ENCODE measurements around the gene ABCD1.
"Not testable (repeated sequence)": the region's sequence is repeated elsewhere in the genome, so short reads cannot be mapped to it uniquely, and the experiment has no call there.

The ABCD1 gene

DNA sequence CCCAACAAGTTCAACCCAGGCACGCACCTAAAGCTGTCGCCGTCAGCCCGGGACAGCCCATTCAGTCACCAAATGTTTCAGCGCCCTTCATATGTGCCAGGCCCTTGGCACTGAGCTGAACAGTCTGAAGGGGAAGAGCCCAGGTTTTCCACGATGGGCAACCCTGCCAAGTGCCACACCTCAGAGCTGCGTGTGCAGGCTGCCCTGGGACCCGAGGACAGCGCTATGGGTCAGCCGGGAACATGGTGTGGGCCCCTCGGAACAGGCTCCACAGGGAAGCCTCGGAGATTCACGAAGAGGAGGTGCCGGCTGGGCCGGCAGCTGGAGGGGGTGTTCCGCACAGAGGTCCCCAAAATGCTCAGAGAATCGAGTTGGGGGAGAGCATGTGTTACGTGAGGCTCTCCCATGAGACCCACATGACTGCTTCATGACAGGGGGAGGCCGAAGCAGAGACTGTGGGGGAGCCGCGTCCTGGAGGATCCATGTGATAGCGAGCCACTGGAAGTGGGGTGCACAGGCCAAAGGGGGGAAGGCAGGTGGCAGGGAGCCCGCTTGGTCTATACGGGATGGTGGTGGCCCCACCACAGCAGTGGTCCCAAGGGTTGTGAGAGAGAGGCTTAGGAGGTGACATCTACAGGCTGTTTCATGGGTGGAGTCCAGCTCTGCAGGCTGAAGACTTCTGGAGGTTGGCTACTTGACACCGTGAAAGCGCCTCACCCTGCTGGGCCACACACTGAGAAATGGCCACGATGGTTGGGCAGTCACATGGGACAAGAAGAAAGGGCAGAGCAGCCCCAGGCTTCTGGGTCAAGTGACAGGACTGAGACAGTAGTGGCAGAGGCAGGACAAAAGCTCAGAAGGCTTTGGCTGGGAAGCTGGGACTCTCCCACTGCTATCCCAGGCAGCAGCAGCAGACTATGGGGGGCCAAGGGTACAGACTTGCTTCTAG is 14.7 kb upstream of the ABCD1 start:
- no peak for DNase-seq (ENCODE audit: low read depth)

DNA sequence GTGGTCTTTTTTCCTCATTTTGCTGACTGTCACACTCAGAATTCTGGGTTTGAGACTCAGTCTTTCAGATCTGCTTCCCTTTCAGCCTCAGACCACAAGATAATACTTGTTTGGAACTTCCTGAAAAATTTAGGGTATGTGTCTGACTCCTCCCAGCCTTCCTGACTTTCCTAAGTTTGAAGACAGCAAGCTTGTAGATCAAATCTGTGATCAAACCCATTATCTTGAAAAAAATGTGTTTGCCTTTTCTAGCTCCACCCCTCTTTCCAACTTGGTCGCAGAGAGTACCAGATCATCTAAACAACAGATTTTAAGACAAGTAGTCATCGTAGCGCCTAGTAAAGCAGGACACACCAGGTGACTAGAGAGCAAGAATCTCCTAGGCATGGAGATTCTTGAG is 10.4 kb upstream of the ABCD1 start:
- no peak for DNase-seq (ENCODE audit: low read depth)

DNA sequence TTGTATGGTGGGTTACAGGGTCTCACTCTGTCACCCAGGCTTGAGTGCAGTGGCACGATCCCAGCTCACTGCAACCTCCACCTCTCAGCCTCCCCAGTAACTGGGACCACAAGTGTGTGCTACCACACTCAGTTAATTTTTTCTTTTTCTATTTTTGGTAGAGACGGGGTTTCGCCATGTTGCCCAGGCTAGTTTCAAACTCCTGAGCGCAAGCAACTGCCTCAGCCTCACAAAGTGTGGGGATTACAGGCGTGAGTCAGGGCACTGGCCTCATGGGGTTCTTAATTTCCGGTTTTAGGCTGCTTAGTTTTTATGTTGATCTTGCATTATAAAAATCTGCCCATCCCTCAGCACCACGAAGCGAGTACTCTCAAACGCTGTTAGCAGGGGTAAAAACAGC is 7.2 kb upstream of the ABCD1 start:
- DNase-seq (ENCODE audit: low read depth) = no peak

DNA sequence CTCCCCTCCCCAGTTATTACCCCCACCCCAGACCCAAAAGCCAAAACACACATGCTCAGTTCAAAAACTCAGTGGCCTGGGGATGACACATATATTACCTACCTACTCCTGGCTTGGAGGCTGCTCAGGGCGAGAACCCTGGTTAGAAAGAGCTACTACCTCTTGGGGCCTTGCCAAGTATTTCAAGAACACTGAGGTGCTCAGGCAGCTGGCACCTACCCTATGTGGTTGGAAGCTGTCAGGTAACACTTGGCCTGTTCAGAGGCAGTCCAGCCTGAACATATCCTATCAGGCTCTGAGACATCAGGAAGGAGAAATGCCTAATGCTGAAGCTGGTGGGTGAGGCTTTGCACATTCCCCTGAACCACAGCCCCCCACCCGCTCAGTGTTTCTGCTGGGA is 5.4 kb upstream of the ABCD1 start:
- DNase-seq (ENCODE audit: low read depth) = no peak

DNA sequence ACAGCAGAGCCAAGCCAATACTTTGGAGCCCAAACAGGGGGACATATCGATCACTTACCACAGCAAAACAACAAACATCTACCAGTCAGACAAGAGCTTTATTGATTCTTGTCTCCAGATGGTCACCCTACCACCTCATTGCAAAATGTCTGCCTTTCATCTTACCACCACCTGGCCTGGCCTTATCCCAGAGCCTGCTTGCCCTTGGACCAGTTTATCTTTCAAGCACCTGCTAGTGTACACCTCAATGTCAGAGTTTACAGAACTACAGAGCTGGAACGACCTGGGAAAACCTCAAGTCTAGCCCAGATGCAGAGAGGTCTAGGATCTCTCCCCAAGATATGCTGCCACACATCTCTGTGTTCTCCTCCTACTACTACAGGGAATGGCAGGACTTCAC is 5.0 kb upstream of the ABCD1 start:
- no peak for DNase-seq (ENCODE audit: low read depth)

DNA sequence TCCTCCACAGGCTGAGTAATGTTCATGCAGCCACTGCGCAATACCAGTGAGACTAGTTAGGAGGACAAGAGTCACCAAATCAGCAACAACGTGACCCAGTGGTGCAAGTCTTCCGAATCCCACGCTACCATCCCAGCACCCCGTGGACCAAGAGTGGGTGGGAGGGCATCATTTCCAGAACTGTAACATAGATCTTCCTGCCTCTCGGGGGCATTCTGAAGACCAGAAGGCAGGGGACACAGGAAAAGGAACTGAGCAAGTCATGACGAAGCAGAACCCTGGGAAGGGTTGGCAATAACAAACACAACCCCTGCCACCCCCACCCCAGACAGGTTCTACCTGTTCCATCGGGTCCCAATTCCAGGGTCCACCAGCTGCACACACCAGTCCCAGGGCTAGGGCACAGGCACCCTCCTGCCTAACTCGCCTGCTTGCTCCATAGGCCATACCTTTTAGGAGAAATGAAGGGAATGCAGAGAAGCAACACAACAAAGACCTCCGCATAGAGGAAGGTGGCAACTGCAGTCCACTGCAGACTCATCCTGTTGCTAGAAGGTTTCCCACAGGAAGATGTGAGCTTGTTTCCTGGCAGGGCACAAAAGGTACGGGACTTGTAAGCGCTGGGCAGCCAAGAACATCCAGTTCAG is 1.8 kb upstream of the ABCD1 start:
- DNase-seq (ENCODE audit: low read depth) = no peak

DNA sequence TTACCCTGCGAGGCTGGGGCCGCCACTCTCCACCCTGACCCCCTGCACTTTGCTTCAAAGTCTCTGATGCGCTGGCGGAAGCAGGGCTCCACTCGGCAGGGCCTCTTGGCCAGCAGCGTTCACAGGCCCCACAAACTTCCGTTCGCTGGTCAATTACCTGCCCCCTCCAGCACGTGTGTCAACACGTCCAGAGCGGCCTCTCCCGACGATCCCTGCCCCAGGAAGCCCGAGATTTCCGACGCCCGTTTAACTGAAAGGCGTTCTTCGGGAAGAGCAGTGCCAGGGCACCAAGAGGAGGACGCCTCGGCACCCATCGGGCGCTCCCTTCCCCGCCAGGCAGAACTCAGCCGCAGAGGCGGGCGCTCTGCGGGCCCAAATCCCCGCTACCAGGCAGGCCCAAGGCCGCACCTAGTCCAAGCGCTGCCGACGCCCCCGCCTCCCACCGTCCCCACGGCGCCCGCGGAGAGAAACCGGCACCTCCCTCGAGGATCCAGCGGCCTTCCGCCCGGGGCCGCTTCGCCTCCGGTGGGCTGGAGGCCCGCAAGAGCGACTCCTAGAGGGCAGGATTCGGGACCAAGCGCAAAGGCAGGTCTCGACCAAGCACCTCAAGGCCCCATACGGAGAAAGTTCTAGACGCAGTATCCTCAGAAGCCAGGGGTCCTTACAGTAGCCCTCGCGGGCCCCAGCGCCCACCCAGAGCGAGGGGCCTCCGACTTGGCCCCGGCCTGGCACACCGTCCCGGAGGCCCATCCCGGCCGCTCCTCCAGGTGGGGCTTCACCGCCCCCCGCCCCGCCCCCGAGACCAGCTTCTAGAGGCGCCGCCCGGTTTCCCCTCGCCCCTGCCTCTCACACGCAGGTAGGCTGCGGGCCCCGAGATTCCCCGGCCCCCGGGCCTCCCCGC is 1.1 kb upstream of the ABCD1 start:
- DNase-seq (ENCODE audit: low read depth) = no peak

DNA sequence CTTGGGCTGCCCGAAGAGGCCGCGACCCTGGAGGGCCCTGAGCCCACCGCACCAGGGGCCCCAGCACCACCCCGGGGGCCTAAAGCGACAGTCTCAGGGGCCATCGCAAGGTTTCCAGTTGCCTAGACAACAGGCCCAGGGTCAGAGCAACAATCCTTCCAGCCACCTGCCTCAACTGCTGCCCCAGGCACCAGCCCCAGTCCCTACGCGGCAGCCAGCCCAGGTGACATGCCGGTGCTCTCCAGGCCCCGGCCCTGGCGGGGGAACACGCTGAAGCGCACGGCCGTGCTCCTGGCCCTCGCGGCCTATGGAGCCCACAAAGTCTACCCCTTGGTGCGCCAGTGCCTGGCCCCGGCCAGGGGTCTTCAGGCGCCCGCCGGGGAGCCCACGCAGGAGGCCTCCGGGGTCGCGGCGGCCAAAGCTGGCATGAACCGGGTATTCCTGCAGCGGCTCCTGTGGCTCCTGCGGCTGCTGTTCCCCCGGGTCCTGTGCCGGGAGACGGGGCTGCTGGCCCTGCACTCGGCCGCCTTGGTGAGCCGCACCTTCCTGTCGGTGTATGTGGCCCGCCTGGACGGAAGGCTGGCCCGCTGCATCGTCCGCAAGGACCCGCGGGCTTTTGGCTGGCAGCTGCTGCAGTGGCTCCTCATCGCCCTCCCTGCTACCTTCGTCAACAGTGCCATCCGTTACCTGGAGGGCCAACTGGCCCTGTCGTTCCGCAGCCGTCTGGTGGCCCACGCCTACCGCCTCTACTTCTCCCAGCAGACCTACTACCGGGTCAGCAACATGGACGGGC is 579 bp downstream of the ABCD1 start:
- no peak for DNase-seq (ENCODE audit: low read depth)

DNA sequence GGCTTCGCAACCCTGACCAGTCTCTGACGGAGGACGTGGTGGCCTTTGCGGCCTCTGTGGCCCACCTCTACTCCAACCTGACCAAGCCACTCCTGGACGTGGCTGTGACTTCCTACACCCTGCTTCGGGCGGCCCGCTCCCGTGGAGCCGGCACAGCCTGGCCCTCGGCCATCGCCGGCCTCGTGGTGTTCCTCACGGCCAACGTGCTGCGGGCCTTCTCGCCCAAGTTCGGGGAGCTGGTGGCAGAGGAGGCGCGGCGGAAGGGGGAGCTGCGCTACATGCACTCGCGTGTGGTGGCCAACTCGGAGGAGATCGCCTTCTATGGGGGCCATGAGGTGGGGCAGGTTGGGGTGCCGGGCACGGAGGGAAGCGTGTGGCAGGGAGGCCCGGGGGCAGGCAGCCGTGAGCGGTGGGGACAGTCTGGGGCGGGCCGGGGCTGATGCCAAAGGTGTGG is 1.2 kb downstream of the ABCD1 start:
- no peak for DNase-seq (ENCODE audit: low read depth)

DNA sequence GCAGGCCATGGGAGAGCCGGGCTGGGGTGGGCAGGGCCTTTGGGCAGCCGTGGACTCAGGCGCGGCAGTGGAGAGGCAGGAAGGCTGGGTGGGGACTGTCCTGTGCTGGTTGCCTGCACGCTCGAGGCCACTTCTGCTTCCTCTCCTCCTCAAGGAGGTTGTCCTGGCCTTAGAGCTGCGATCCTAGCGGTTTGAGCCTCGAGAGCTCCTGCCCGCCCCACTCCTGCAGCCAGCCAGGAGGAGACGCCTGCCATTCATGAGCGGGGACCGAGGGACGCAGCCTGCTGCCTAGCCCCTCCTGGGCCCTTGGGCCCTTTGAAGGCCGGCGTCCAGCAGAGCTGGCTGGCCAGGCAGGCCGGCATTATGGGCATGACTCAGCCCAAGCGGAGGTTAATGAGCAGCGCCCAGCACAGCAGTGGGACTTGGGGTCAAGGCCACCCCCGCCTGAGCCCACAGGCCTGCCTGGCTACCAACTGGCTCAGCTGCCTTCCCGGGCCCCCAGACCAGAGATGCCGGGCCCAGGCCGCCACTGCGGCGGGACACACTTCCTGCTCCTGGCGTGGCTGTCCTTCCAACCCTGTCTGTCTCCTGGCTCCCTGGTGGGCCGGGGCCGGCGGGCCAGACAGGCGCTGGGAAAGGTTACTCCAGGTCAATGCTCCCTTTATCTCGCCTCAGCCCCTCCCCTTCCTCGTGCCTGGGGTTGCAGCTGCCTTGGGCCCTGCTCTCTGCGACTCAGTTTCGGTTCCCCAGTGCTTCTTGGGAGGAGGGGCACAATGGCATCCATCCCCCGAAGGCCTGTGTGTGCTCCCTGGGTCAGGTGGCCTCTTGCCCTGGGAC is 1.8 kb downstream of the ABCD1 start:
- no peak for DNase-seq (ENCODE audit: low read depth)

DNA sequence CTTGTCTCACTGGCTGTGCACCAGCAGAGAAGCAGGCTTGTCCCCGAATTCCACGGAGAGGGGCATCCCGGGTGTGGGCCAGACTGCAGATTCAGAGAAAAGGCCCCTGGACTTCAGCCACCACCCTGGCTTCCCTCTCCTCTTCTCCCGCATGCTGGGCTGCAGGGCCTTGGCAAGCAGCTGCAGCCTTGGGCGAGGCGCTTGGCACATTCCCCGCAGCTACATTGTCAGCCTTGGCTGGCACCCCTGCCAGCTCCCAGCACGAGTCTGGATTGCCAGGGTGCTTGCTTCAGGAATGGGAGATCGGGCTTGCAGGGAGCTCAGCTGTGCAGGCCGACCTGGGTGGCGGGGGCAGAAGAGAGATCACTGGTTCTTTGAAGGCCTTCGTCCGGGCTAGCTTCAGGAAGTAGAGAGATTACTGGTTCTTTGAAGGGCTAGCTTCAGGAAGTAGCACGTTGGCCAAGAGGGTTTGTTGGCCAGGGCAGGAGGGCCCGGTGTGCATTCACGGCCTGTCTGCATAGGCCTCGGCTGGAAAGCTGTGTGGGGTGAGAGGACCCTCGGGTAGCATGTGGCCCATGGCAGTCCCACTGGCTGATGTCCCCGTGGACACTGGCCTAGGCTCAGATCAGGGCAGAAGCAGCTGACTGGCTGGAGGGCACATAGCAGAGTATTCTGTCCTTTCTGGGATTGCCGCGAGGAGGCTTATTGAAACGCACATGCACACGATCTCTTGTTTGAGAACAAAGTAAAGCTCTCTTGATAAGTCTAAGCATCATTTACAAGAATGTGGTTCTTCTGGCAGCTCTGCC is 2.7 kb downstream of the ABCD1 start:
- no peak for DNase-seq (ENCODE audit: low read depth)

DNA sequence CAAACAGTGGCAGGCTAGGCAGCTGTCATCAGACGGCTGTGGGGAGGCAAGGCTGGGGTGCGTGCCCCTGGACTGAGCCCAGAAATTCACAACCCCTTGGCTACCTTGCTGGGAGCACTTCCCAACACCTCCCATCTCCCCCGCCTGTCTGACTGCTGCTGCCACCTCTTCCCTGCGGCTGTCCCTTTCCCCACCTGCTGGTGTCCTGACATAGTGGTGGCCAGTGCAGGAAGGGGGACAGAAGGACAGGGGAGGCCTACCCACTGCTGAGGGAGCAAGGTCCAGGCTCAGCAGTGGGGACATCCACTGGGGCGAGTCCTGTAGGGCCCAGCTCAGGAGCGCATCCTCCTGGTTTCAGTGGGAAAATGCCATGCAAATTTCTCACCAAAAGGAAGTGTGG is 3.4 kb downstream of the ABCD1 start:
- DNase-seq (ENCODE audit: low read depth) = no peak

DNA sequence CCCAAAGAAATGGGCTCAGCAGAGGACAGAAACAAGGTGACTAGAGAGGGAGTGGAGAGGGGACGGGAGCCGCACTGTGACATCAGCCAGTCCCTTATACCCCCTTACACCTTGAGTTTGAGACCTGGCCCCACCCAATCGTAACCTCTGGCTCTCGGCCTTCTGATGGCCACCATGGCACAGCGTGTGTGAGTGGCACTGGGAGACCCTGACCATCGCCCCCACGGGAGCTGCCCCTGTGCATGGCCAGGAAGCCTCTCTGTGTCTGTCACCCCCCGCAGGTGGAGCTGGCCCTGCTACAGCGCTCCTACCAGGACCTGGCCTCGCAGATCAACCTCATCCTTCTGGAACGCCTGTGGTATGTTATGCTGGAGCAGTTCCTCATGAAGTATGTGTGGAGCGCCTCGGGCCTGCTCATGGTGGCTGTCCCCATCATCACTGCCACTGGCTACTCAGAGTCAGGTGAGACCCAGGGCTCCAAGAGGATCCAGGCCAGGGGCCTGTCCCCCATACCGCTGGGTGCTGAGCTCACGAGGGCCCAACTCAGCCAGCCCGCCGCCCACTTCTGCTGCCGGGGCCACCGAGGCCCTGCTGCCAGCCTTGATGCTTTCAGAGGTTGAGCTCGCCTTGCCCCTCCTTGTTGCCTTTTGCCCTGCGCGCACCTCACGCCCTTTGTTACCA is 4.4 kb downstream of the ABCD1 start:
- no peak for DNase-seq (ENCODE audit: low read depth)

DNA sequence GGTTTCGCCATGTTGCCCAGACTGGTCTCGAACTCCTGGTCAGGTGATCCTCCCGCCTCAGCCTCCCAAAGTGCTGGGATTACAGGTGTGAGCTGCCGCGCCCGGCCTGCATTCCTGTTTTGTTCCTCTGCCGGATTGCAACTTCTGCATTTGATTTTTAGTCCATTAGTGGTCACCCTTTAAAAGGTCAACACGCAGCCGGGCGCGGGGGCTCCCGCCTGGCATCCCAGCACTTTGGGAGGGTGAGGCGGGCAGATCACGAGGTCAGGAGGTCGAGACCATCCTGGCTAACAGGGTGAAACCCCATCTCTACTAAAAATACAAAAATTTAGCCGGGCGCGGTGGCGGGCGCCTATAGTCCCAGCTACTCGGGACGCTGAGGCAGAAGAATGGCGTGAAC is 5.5 kb downstream of the ABCD1 start:
- DNase-seq (ENCODE audit: low read depth) = not testable (repeated sequence)

DNA sequence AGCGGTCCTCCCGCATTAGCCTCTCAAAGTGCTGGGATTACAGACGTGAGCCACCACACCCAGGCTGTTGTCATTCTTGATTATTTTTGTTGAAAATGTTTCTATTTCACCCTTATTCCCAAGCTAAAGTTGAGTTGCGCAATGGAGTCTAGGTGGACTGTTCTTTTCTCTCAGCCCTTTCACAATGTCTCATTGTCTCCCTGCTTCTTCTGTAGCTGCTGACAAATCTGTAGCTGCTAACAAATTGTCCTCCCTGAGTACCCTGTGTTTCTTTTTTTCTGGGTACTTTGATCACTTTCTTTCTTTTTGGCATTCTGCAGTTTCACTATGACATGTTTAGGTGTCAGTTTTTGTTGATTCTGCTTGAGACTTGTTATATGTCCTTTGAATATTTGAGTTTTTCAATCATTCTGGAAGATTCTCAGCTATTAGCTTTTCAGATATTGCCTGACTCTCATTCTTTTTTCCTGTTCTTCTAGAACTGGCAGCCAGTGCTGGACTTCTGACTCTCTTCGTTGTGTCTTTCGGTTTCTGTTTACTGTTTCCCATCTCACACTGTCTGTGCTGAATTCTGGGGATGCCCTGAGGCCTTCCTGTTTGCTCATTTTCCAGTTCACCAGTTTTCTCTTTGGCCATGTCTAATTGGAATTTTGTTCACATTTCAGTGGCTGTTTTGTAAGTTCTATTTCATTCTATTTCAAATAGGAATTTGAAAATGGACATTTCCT is 6.6 kb downstream of the ABCD1 start:
- no peak for DNase-seq (ENCODE audit: low read depth)

DNA sequence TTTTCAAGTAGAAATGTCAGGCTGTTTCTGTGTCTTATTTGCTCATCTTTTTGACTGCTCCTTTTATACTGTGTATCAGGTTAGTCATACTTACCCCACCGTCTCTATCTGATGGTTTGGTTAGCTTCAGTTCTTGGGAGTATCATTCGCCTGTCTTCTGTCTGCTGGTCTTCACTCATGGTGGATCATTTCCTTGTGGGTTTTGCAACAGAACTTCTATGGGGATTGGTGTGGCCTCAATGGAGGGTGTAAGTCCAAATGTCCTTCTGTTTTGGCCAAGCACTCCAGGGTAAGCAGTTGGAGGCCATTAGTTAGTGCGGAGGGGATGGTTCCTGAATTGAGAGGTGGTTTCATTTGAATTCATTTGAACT is 7.2 kb downstream of the ABCD1 start:
- DNase-seq (ENCODE audit: low read depth) = no peak

DNA sequence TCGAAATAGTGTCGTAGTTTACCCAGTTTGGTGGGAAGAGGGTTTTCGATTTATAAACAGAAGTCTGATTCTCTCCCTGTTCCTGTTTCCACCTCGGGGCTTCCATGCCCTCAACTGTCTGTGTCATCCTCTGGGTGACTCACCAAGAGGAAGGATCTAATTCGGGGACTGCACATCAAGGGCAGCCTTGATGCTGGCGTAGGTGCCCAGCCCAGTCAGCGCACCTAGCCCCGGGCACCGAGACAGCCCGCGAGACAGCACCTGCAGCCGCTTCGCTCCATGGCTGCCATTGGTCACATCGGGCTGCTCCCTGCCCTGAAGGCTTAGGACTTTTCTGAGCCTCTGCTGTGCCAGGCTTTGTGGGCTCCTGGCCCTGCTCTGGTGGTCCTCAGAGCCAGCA is 7.7 kb downstream of the ABCD1 start:
- no peak for DNase-seq (ENCODE audit: low read depth)

DNA sequence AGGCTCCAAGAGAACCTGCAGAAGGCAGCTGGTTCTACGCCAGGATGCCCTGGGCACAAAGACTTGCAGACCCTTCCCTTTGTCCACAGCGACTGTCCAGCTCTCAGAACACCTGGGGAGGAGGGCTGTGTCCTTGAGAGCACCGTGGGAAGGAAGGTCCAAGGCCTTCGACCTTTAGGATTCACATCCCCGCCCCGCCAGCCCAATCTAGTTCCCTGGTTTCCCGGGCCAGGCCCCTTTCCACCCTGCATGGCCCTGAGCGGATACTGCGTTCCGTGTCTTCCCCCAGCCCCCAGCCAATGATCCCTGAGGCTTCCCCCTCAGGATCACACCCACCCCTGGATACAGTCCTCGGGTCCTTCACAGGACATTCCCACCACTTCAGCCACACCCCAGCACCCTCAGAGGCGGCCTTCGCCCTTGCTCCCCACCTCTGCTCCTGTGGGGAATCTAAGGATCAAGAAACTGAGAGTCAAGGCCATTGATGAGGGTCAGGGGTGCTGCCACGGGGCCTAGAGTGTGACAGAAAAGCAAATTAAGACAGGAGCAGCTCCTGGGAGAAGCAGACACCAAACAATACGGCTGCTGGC is 9.1 kb downstream of the ABCD1 start:
- DNase-seq (ENCODE audit: low read depth) = no peak
